NT2/D1 (cell line): ENCODE measurements around the gene FRMD4A.

Source experiments
- DNase-seq: peaks from one replicate; pipeline ENCODE4 v3.0.0-alpha.2; 2011; ENCODE audit warnings: low read depth, low spot score
- H3K27me3 ChIP-seq: 2 replicates; pipeline ENCODE4 v1.6.0; 2011; ENCODE audit warnings: mild to moderate bottlenecking; ENCODE audit not compliant: insufficient read length, insufficient read depth
- H3K36me3 ChIP-seq: 2 replicates; pipeline ENCODE4 v1.6.1; 2011; ENCODE audit warnings: mild to moderate bottlenecking, low read length, mixed read lengths; ENCODE audit not compliant: insufficient read depth, insufficient read length
- H3K4me1 ChIP-seq: 2 replicates; pipeline ENCODE4 v1.5.1; 2011; ENCODE audit not compliant: insufficient read depth, insufficient read length
- H3K4me3 ChIP-seq: 2 replicates; pipeline ENCODE4 v1.5.1; 2011; ENCODE audit warnings: low read depth; ENCODE audit not compliant: insufficient read length
- H3K9ac ChIP-seq: 2 replicates; pipeline ENCODE4 v1.6.0; 2011; ENCODE audit warnings: low read depth; ENCODE audit not compliant: insufficient read length
- H3K9me3 ChIP-seq: 2 replicates; pipeline ENCODE4 v1.5.1; 2011; ENCODE audit warnings: mild to moderate bottlenecking, low read length; ENCODE audit not compliant: insufficient read depth
- SUZ12 ChIP-seq: IDR thresholded peaks from 2 replicates; pipeline ENCODE4 v1.6.1; 2011; ENCODE audit not compliant: insufficient read length, insufficient read depth; ENCODE audit errors: extremely low read depth
- YY1 ChIP-seq: IDR thresholded peaks from 2 replicates; pipeline ENCODE4 v1.6.1; 2011; ENCODE audit not compliant: insufficient read length, insufficient read depth
- ZNF274 ChIP-seq: IDR thresholded peaks from 2 replicates; pipeline ENCODE4 v1.6.1; 2011; ENCODE audit warnings: mild to moderate bottlenecking, low read depth, low read length

Gene FRMD4A

DNA sequence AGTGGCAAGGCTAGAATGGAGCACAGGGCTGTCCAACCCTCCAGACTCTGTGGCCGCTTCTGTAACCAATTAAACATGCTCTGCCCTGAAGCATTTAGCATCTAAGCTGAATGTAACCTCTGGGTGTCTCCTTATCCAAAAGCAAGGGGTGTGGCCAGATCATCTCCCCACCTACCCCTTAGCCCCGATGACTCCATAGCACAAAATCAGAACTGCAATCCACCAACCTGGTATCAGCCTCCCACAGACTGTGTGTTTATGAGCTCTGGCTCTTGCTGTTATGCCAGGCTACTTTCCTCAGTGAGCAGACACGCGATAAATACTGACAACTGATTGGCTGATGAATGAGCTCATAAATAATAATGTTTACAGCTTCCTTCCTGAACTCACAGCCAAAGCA, 3.2 kb downstream of the FRMD4A start:
- H3K9ac ChIP-seq: no peak overlapping the region
- H3K27me3 ChIP-seq: peaks cover 6% of the 10 kb centered on the region
- TF ChIP-seq ZNF274 (no peak), SUZ12 (no peak), YY1 (no peak)

DNA sequence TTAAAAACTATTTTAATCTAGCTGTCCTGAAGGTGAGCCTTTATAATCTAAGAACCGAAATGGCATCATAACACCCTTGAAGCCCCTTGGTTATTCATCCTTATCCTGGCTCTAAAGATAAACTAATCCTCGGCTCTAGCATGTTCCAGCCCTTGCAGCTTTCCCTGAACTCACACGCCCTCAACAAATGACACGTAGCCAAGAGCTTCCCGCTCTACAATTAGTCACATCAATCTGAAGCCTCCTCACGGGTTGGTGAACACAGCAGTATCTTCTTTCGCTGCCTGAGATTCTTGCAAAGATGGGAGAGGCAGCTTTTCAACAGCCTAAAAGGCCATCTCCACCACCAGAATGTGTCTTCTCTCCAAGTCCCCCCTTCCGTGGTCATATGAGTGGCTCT, 4.1 kb downstream of the FRMD4A start:
- peaks cover 6% of the 10 kb centered on the region for H3K27me3 ChIP-seq
- no peaks in the 10 kb centered on the region; the same call in 1 of the 2 replicates for H3K9me3 ChIP-seq
- no peaks in the 10 kb centered on the region for H3K36me3 ChIP-seq
- H3K9ac ChIP-seq: no peak overlapping the region
- no peak for DNase-seq
- TF ChIP-seq YY1: no peak
- TF ChIP-seq ZNF274: no peak
- no peak for TF ChIP-seq SUZ12
- no peaks in the 10 kb centered on the region for H3K4me1 ChIP-seq
- no peak overlapping the region for H3K4me3 ChIP-seq

More for the DNA sequence above, 3.2 kb downstream of the FRMD4A start:
- H3K9me3 ChIP-seq: no peaks in the 10 kb centered on the region; the same call in 1 of the 2 replicates
- no peaks in the 10 kb centered on the region for H3K36me3 ChIP-seq
- no peak overlapping the region for H3K4me3 ChIP-seq
- H3K4me1 ChIP-seq: no peaks in the 10 kb centered on the region
- no peak for DNase-seq

DNA sequence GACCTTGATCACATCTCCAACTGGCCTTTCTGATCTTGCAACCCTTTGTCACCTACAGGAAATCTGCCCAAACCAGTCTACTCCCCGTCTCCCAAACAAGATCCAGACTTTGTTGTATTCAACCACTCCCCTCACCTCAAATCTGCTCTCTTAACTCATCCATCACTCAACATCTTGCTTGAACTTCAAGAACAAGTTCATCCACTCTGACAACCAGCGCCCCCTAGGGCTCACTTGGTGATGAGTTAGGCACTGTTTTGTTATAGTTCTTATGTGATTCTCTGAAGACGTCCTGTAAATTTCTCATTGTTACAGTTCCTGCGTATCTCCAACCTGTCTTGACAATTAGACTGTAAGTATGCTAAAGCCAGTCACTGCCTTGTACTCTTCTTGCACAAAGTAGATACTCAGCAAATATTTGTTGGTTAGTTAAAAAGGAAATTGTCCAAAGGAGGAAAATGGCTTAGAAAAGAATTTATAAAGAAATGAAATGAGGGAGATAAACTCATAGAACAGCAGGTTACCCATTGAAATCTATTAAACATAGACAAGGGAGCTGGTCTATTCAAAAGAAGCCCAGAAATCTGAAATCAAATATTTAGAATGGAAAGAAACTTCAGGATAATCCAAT, 5.3 kb downstream of the FRMD4A start:
- Histone ChIP-seq H3K9me3 (no peaks in the 10 kb centered on the region; the same call in 1 of the 2 replicates), H3K36me3 (no peaks in the 10 kb centered on the region), H3K9ac (no peak overlapping the region), H3K4me3 (no peak overlapping the region), H3K27me3 (peaks cover 4% of the 10 kb centered on the region), H3K4me1 (no peaks in the 10 kb centered on the region)
- DNase-seq: peak; percentile 44
- TF ChIP-seq ZNF274 (no peak), SUZ12 (no peak), YY1 (no peak)

DNA sequence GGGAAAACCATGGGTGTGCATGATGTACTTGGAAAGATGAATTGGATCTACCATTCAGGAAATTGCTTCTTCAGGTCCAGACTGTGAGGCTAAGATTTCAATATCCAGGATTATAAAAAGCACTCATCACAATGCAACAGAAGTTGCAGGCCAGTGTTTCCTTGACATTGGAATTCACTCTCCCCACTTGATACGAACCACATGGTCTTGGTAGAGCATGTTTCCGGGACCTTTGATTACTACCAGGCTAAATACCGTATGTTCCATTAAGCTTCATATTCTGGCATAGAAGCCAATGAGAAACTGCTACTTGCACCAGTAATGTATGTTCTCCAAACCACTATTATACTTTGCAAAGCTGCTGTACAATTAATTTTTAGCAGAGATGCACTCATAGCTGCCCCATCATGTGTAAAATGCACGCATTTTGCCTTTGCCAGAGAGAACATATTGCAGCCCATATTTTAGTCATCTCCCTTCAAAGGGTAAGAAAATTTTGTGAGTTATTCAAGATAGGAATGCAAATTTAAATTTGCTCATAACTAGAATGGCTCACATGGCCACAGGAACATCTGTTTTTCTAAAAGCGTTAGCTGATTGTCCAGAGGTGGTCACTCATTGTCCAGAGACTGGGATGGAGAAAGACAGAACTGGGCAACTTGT, 8.1 kb downstream of the FRMD4A start:
- Histone ChIP-seq H3K4me3 (no peak overlapping the region), H3K4me1 (no peaks in the 10 kb centered on the region), H3K27me3 (no peaks in the 10 kb centered on the region), H3K9ac (no peak overlapping the region), H3K36me3 (no peaks in the 10 kb centered on the region), H3K9me3 (no peaks in the 10 kb centered on the region; the same call in 1 of the 2 replicates)
- TF ChIP-seq YY1: no peak
- no peak for TF ChIP-seq SUZ12
- TF ChIP-seq ZNF274: no peak
- no peak for DNase-seq

DNA sequence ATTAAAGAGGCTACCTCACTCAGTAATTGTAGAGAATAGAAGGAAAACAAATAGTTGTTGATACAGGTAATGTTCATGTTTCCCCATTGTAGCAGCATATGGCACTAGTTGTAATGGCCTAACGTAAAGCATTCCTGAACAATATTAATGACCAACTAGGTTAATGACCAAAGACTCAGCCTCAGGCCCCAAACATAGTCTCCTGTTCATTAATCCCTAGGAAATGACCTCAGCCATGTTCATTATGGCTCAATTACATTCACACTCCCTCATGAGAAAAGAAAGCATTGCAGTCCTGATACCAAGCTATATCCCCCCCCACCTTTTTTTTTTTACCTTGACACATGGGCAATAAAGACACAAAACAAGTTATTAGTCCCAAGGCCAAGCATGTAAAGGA, 12.7 kb downstream of the FRMD4A start:
- Histone ChIP-seq H3K4me1 (no peaks in the 10 kb centered on the region), H3K27me3 (no peaks in the 10 kb centered on the region), H3K9ac (no peak overlapping the region), H3K9me3 (no peaks in the 10 kb centered on the region), H3K36me3 (no peaks in the 10 kb centered on the region), H3K4me3 (no peak overlapping the region)
- TF ChIP-seq ZNF274 (no peak), YY1 (no peak), SUZ12 (no peak)
- DNase-seq: no peak

DNA sequence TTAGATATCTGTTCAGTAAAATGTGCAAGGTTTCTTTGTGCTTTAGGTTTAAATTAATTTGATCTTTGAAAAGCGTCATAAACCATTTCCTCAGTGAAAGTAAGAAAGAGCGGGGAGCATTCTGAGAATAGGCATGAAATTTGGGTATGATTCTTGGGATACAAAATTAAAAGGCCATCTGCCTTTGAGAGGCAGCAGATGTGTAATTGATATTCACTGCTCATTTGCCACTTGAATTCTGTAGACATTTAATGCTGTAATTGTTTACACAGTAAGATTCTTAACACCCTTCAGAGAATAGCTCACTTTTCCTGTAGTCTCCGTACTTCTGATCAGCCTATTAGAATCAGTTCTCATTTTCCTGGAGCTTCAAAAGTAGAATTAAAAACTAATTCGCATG, 18.7 kb downstream of the FRMD4A start:
- no peaks in the 10 kb centered on the region for H3K36me3 ChIP-seq
- no peak overlapping the region for H3K9ac ChIP-seq
- H3K4me3 ChIP-seq: no peak overlapping the region
- DNase-seq: no peak
- no peaks in the 10 kb centered on the region for H3K27me3 ChIP-seq
- TF ChIP-seq YY1 (no peak), ZNF274 (no peak), SUZ12 (no peak)
- no peaks in the 10 kb centered on the region for H3K4me1 ChIP-seq
- H3K9me3 ChIP-seq: no peaks in the 10 kb centered on the region

DNA sequence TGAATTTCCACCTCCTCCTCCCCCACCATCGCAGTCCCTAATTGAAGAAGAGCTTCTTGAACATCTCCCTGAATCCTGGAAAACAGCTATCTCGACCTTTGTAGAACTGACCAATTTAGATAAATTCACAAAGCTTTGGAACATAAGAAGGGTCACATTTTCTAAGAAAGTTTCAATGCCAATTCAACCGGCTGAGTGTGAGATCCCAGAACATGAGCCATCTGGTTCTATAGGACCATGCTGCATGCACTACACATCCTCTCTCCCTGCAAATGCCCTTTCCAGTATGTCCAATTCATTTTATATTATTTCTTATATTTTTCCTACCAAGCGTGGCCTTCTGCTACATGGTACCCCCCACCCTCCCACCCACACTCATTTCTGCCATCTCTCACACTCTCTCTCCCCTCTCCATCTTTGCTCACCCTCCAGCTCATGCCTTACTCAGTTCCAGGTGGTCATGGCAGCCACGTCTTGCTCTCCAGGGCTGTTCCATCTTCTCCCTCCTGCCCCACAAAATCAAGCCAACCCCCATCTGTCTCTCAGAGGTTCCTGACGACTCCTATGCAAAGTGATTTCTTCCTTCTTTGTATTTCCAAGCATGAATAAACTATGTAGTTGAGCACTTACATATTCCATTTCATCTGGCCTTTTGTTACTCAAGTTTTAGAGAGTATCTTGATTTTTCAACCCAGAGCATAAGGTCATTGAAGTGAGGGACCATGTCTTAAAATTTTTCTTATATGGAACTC, 19.3 kb downstream of the FRMD4A start:
- H3K27me3 ChIP-seq: no peaks in the 10 kb centered on the region
- H3K4me1 ChIP-seq: no peaks in the 10 kb centered on the region
- H3K9me3 ChIP-seq: no peaks in the 10 kb centered on the region
- H3K4me3 ChIP-seq: no peak overlapping the region
- no peaks in the 10 kb centered on the region for H3K36me3 ChIP-seq
- no peak overlapping the region for H3K9ac ChIP-seq
- no peak for DNase-seq
- TF ChIP-seq SUZ12 (no peak), YY1 (no peak), ZNF274 (no peak)
